HG03135 (cell line): ENCODE measurements around the gene AK9.
"Not testable (repeated sequence)": the region's sequence is repeated elsewhere in the genome, so short reads cannot be mapped to it uniquely, and the experiment has no call there.

Experiments used
- ATAC-seq: cut with Tn5 transposase; IDR thresholded peaks from one replicate; pipeline ENCODE4 v1.9.1; 2021; ENCODE audit warnings: mild to moderate bottlenecking, moderate library complexity; ENCODE audit not compliant: unreplicated experiment

AK9 gene

GRCh38 chr6:109628158-109629000, 62.6 kb downstream of the AK9 start:
- ATAC-seq, result no peak

- ATAC-seq, result no peak
Measured at GRCh38 chr6:109626311-109626710, 64.7 kb downstream of the AK9 start.

- ATAC-seq, result no peak
Measured at GRCh38 chr6:109625199-109625598, 65.8 kb downstream of the AK9 start.

- no peak for ATAC-seq
Measured at GRCh38 chr6:109623288-109623687, 67.7 kb downstream of the AK9 start.

- ATAC-seq, result no peak
Measured at GRCh38 chr6:109612268-109612667, 78.7 kb downstream of the AK9 start.

GRCh38 chr6:109611502-109611901, 79.5 kb downstream of the AK9 start:
- no peak for ATAC-seq

GRCh38 chr6:109610590-109610989, 80.4 kb downstream of the AK9 start:
- no peak for ATAC-seq

GRCh38 chr6:109609737-109610136, 81.3 kb downstream of the AK9 start:
- ATAC-seq, result no peak

- ATAC-seq, result no peak
Measured at GRCh38 chr6:109606359-109606758, 84.6 kb downstream of the AK9 start.

- ATAC-seq, result no peak
Measured at GRCh38 chr6:109595998-109596397, 95.0 kb downstream of the AK9 start.

GRCh38 chr6:109580519-109580918, 110.5 kb downstream of the AK9 start:
- ATAC-seq, result no peak

- no peak for ATAC-seq
Measured at GRCh38 chr6:109579361-109579760, 111.6 kb downstream of the AK9 start.

- ATAC-seq, result not testable (repeated sequence)
Measured at GRCh38 chr6:109569901-109570300, 121.1 kb downstream of the AK9 start.

GRCh38 chr6:109561844-109562243, 129.2 kb downstream of the AK9 start:
- ATAC-seq, result no peak

- ATAC-seq, result no peak
Measured at GRCh38 chr6:109531446-109531845, 159.6 kb downstream of the AK9 start.

- ATAC-seq, result no peak
Measured at GRCh38 chr6:109527989-109528388, 163.0 kb downstream of the AK9 start.

- ATAC-seq, result no peak
Measured at GRCh38 chr6:109526905-109527628, 163.9 kb downstream of the AK9 start.

GRCh38 chr6:109524129-109524528, 166.9 kb downstream of the AK9 start:
- ATAC-seq, result no peak

GRCh38 chr6:109523478-109523877, 167.5 kb downstream of the AK9 start:
- ATAC-seq, result no peak

- no peak for ATAC-seq
Measured at GRCh38 chr6:109521080-109521479, 169.9 kb downstream of the AK9 start.

GRCh38 chr6:109519647-109520046, 171.4 kb downstream of the AK9 start:
- not testable (repeated sequence) for ATAC-seq

GRCh38 chr6:109516929-109517328, 174.1 kb downstream of the AK9 start:
- ATAC-seq, result no peak
